B cell (primary cell): ENCODE results near the gene ZNF324. TPM values are rescaled to one million over a fixed set of nuclear protein-coding genes. Genes with fewer than 3 reads are reported as not detected.

Source experiments
- ATAC-seq: fragments of 200-7000 bp; cut with Tn5 transposase; one replicate; pipeline ENCODE4 v1.10.0; 2021; ENCODE audit warnings: low read depth, mild to moderate bottlenecking, moderate number of reproducible peaks, moderate library complexity
- CTCF ChIA-PET: fragments of 350-600 bp; sonication (Branson Sonifier 250); formaldehyde crosslinking; loops from one replicate; lab custom pipeline; 2021; ENCODE audit warnings: antibody characterized with exemption, inconsistent platforms; lab: Charles Lee
- POLR2A ChIA-PET: fragments of 350-600 bp; sonication (Branson Sonifier 250); formaldehyde crosslinking; loops from one replicate; lab custom pipeline; 2021; ENCODE audit warnings: antibody characterized with exemption; lab: Charles Lee
- DNase-seq: peaks from one replicate; pipeline ENCODE4 v3.0.0; 2013
- H2AFZ ChIP-seq: 2 replicates; pipeline ENCODE4 v1.6.1; 2012; ENCODE audit warnings: mild to moderate bottlenecking, low read depth, low read length; ENCODE audit not compliant: insufficient read depth, poor library complexity, severe bottlenecking
- H3K27ac ChIP-seq, 2 donors: 1 replicate in 1 of 2; 2 replicates in 1 of 2; pipeline ENCODE4 v1.5.1; 2012 to 2013; ENCODE audit warnings: low read length in 2 of 2, mild to moderate bottlenecking in 2 of 2, moderate library complexity in 1 of 2
- H3K27me3 ChIP-seq, 4 experiments: fragments of 200-600 bp in 1 of 4; sonication (generic) in 1 of 4; replicated peaks in 1 of 4; 1 replicate in 2 of 4; 2 replicates in 2 of 4; pipeline versions ENCODE4 v1.6.1 to v1.7.0; 2013 to 2016; ENCODE audit warnings: low read length in 3 of 4, mild to moderate bottlenecking in 2 of 4, mixed read lengths in 1 of 4, moderate library complexity in 1 of 4; ENCODE audit not compliant: insufficient read depth in 4 of 4, control insufficient read depth in 3 of 4; ENCODE audit errors: control extremely low read depth in 1 of 4
- H3K36me3 ChIP-seq, 2 experiments: replicated peaks in 1 of 2; 1 replicate in 1 of 2; 2 replicates in 1 of 2; pipeline versions ENCODE4 v1.6.1 to v1.7.1; 2013; ENCODE audit warnings: low read length in 1 of 2; ENCODE audit not compliant: insufficient read depth in 2 of 2, control insufficient read depth in 1 of 2; ENCODE audit errors: control extremely low read depth in 1 of 2, extremely low read depth in 1 of 2
- H3K4me1 ChIP-seq, 2 donors: fragments of 200-600 bp in 1 of 2; sonication (generic) in 1 of 2; 1 replicate in 1 of 2; 2 replicates in 1 of 2; pipeline versions ENCODE4 v1.5.1 to v1.6.1; 2013 to 2017; ENCODE audit warnings: low read length in 2 of 2; ENCODE audit not compliant: control insufficient read depth in 2 of 2, insufficient read depth in 2 of 2
- H3K4me2 ChIP-seq: replicated peaks from 2 replicates; pipeline ENCODE3; 2012; ENCODE audit warnings: mild to moderate bottlenecking, low read depth, low read length; ENCODE audit not compliant: poor library complexity, severe bottlenecking
- H3K4me3 ChIP-seq, 5 experiments: fragments of 200-600 bp in 1 of 5; sonication (generic) in 1 of 5; 1 replicate in 3 of 5; 2 replicates in 2 of 5; pipeline versions ENCODE4 v1.5.1 to v1.7.0; 2011 to 2016; ENCODE audit warnings: low read length in 4 of 5, mild to moderate bottlenecking in 4 of 5, low read depth in 2 of 5, control low read depth in 1 of 5, moderate library complexity in 1 of 5; ENCODE audit not compliant: insufficient read depth in 1 of 5; ENCODE audit errors: control extremely low read depth in 1 of 5, extremely low read depth in 1 of 5
- H3K79me2 ChIP-seq: fragments of 200-600 bp; sonication (generic); one replicate; pipeline ENCODE4 v1.6.0; 2016; ENCODE audit warnings: low read length; ENCODE audit not compliant: control insufficient read depth, insufficient read depth
- H3K9ac ChIP-seq: fragments of 200-600 bp; sonication (generic); 2 replicates; pipeline ENCODE4 v1.6.1; 2017; ENCODE audit warnings: mild to moderate bottlenecking, low read length, moderate library complexity
- H3K9me3 ChIP-seq, 3 donors: one replicate each; pipeline versions ENCODE4 v1.6.1 to v1.7.1; 2013; ENCODE audit warnings: low read length in 2 of 3; ENCODE audit not compliant: control insufficient read depth in 2 of 3, insufficient read depth in 1 of 3; ENCODE audit errors: control extremely low read depth in 1 of 3
- H4K20me1 ChIP-seq: 2 replicates; pipeline ENCODE4 v1.6.0; 2012; ENCODE audit warnings: mild to moderate bottlenecking, low read length; ENCODE audit not compliant: insufficient read depth, control insufficient read depth, poor library complexity, severe bottlenecking
- H3K27ac Mint-ChIP-seq: one replicate; pipeline ENCODE4 v1.8.0; 2021; ENCODE audit warnings: mixed read lengths
- H3K27me3 Mint-ChIP-seq: one replicate; pipeline ENCODE4 v1.8.0; 2021; ENCODE audit warnings: mixed read lengths
- H3K4me1 Mint-ChIP-seq: one replicate; pipeline ENCODE4 v1.8.0; 2021; ENCODE audit warnings: mixed read lengths
- H3K4me3 Mint-ChIP-seq: one replicate; pipeline ENCODE4 v1.8.0; 2021; ENCODE audit warnings: mixed read lengths
- H3K9me3 Mint-ChIP-seq: one replicate; pipeline ENCODE4 v1.8.0; 2022; ENCODE audit warnings: mixed read lengths; ENCODE audit not compliant: insufficient read depth
- CTCF ChIP-seq: fragments of 200-600 bp; IDR thresholded peaks from one replicate; pipeline ENCODE4 v1.8.0; 2022; ENCODE audit warnings: antibody characterized with exemption, mild to moderate bottlenecking
- EZH2 ChIP-seq: IDR thresholded peaks from 2 replicates; pipeline ENCODE4 v1.6.1; 2012; ENCODE audit warnings: borderline replicate concordance, low read depth, mild to moderate bottlenecking, moderate library complexity, low read length; ENCODE audit not compliant: insufficient read depth, poor library complexity, severe bottlenecking
- WGBS: methylation state at CpG from one replicate; pipeline ENCODE4 v1.1.5; 2013; ENCODE audit warnings: missing lambda C conversion rate; ENCODE audit not compliant: insufficient coverage; 5-methylcytosine and 5-hydroxymethylcytosine counted together
- intact Hi-C: fragments of 100-400 bp; cut with micrococcal nuclease; formaldehyde crosslinking; loops from one replicate; pipeline ENCODE4 v1.10.0; 2022
- polyA plus RNA-seq: library from polyadenylated mRNA; depleted of rRNA; stranded (reverse); fragments of >200 nt; gene quantifications from 2 replicates; pipeline ENCODE4 v1.2.3, GENCODE V29; 2012
- total RNA-seq, 2 donors: library from RNA; stranded (reverse); fragments of 120-200 nt in 1 of 2; gene quantifications; 1 replicate in 1 of 2; 2 replicates in 1 of 2; pipeline versions ENCODE4 v1.2.3 to v1.2.4, GENCODE V29; 2013 to 2022

Gene ZNF324
- total and polyA plus RNA-seq, 2 donors (not counting 1 experiment from before 2014, with no cell fraction given) = 12.8 to 21.0 TPM

GRCh38 chr19:58509731-58510083 is 42.8 kb downstream of the ZNF324 start:
- peaks cover 4% of the 10 kb centered on the region for H3K9me3 Mint-ChIP-seq
- no peaks in the 10 kb centered on the region for H3K27me3 Mint-ChIP-seq
- peaks cover 0 to 28% (median 3%) of the 10 kb centered on the region in 3 donors for H3K9me3 ChIP-seq
- no peak overlapping the region for H2AFZ ChIP-seq
- peaks cover 10% of the 10 kb centered on the region for H3K4me1 Mint-ChIP-seq
- H3K27me3 ChIP-seq = no peaks in the 10 kb centered on the region
- no peak overlapping the region for H3K4me2 ChIP-seq
- peaks cover 8% of the 10 kb centered on the region for H3K79me2 ChIP-seq
- H3K27ac ChIP-seq = no peak overlapping the region
- H3K4me3 ChIP-seq = no peak overlapping the region
- ChIA-PET CTCF (interaction anchor here (1.9 kb wide), 1 partner anchor 10 kb away, joined by 6 read pairs; the partner anchor contains the start of gene ZBTB45), POLR2A (no interaction called here)
- no peak for TF ChIP-seq CTCF
- no peak for TF ChIP-seq EZH2
- 93% methylated on average over 11 of the region's 11 CpGs for WGBS
- H3K36me3 ChIP-seq = no peaks in the 10 kb centered on the region
- ATAC-seq (no peak), DNase-seq (no peak)
- intact Hi-C loops = no loop called here
- no peak overlapping the region for H3K27ac Mint-ChIP-seq
- H3K4me3 Mint-ChIP-seq = no peak overlapping the region
- peaks cover 10 to 13% of the 10 kb centered on the region in 2 donors for H3K4me1 ChIP-seq
- H4K20me1 ChIP-seq = peaks cover 22% of the 10 kb centered on the region
- H3K9ac ChIP-seq = no peak overlapping the region

- Histone ChIP-seq H3K9ac (no peak overlapping the region), H3K4me2 (no peak overlapping the region), H3K36me3 (no peaks in the 10 kb centered on the region), H3K4me1 (peaks cover 10 to 15% of the 10 kb centered on the region in 2 donors), H4K20me1 (peaks cover 28% of the 10 kb centered on the region), H2AFZ (no peak overlapping the region), H3K4me3 (no peak overlapping the region), H3K27me3 (no peaks in the 10 kb centered on the region), H3K9me3 (peaks cover 0 to 28% (median 3%) of the 10 kb centered on the region in 3 donors), H3K27ac (no peak overlapping the region), H3K79me2 (peaks cover 14% of the 10 kb centered on the region)
- H3K4me3 Mint-ChIP-seq = no peak overlapping the region
- no peaks in the 10 kb centered on the region for H3K27me3 Mint-ChIP-seq
- peaks cover 12% of the 10 kb centered on the region for H3K4me1 Mint-ChIP-seq
- WGBS = 91% methylated on average over 3 of the region's 8 CpGs
- DNase-seq = no peak
- no peak for ATAC-seq
- TF ChIP-seq EZH2 (no peak), CTCF (no peak)
- ChIA-PET CTCF (no interaction called here), POLR2A (no interaction called here)
- H3K27ac Mint-ChIP-seq = no peak overlapping the region
- H3K9me3 Mint-ChIP-seq = peaks cover 4% of the 10 kb centered on the region
- intact Hi-C loops = no loop called here
Observed at GRCh38 chr19:58510084-58510862, 43.4 kb downstream of the ZNF324 start.
